Prostate gland (tissue), 2 donors: ENCODE results near the gene ZBTB11. TPM values are rescaled to one million over a fixed set of nuclear protein-coding genes. Genes with fewer than 3 reads are reported as not detected.

ENCODE experiments used
- DNase-seq: peaks from one replicate; pipeline ENCODE4 v3.0.0-alpha.2; 2019; ENCODE audit warnings: low spot score
- H3K27ac ChIP-seq, 2 donors: fragments of 200-600 bp; sonication (generic); 2 replicates each; pipeline ENCODE4 v1.5.1; 2017 to 2019
- H3K27me3 ChIP-seq: fragments of 200-600 bp; sonication (generic); replicated peaks from 2 replicates; pipeline ENCODE4 v1.5.1; 2019; ENCODE audit not compliant: insufficient read depth
- H3K36me3 ChIP-seq, 2 donors: fragments of 200-600 bp; sonication (generic); 1 replicate in 1 of 2; 2 replicates in 1 of 2; pipeline versions ENCODE4 v1.5.1 to v1.8.1; 2017 to 2019
- H3K4me1 ChIP-seq: fragments of 200-600 bp; sonication (generic); replicated peaks from 2 replicates; pipeline ENCODE4 v1.5.1; 2019
- H3K4me3 ChIP-seq, 2 donors: fragments of 200-600 bp; sonication (generic); 2 replicates each; pipeline ENCODE4 v1.5.1; 2017 to 2019
- H3K9me3 ChIP-seq: fragments of 200-600 bp; sonication (generic); 2 replicates; pipeline ENCODE4 v1.5.1; 2017
- CTCF ChIP-seq, 4 experiments: fragments of 200-600 bp in 2 of 4; fragments of 450-650 bp in 2 of 4; sonication (generic) in 2 of 4; IDR thresholded peaks; 1 replicate in 3 of 4; 2 replicates in 1 of 4; pipeline ENCODE4 v1.5.1; 2016 to 2019; ENCODE audit warnings: antibody characterized with exemption in 4 of 4, mild to moderate bottlenecking in 2 of 4, moderate library complexity in 2 of 4
- POLR2A ChIP-seq: fragments of 450-650 bp; IDR thresholded peaks from one replicate; pipeline ENCODE4 v1.6.1; 2016; ENCODE audit warnings: antibody characterized with exemption, mild to moderate bottlenecking
- POLR2AphosphoS5 ChIP-seq: sonication (generic); formaldehyde crosslinking; IDR thresholded peaks from one replicate; pipeline ENCODE4 v1.6.1; 2017; ENCODE audit warnings: antibody characterized with exemption
- WGBS: methylation state at CpG from one replicate; pipeline ENCODE4 v1.1.5; 2018; 5-methylcytosine and 5-hydroxymethylcytosine counted together
- intact Hi-C: fragments of 100-400 bp; cut with DNase I; formaldehyde crosslinking; loops from one replicate; pipeline ENCODE4 v1.14.2; 2022
- total RNA-seq, 2 donors: library from RNA; depleted of rRNA; stranded (reverse); fragments of >200 nt; gene quantifications; one replicate each; pipeline ENCODE4 v1.1.0, GENCODE V29; 2016

The ZBTB11 gene
- total RNA-seq, 2 donors from 2014 or later: 20.5 to 21.2 TPM

GRCh38 chr3:101629219-101629618 is 47.7 kb downstream of the ZBTB11 start:
- Histone ChIP-seq H3K4me3 (no peak overlapping the region), H3K27ac (no peak overlapping the region), H3K36me3 (no peaks in the 10 kb centered on the region), H3K4me1 (no peaks in the 10 kb centered on the region), H3K9me3 (no peaks in the 10 kb centered on the region), H3K27me3 (no peaks in the 10 kb centered on the region)
- DNase-seq: no peak
- intact Hi-C loops: no loop called here
- TF ChIP-seq POLR2AphosphoS5 (no peak), POLR2A (no peak), CTCF (IDR thresholded peaks at IDR 0.05) (no peak)

GRCh38 chr3:101625879-101626278 is 51.1 kb downstream of the ZBTB11 start:
- TF ChIP-seq POLR2A (no peak), CTCF (IDR thresholded peaks at IDR 0.05) (no peak), POLR2AphosphoS5 (no peak)
- Histone ChIP-seq H3K36me3 (no peaks in the 10 kb centered on the region), H3K4me1 (no peaks in the 10 kb centered on the region), H3K27me3 (no peaks in the 10 kb centered on the region), H3K27ac (no peak overlapping the region), H3K9me3 (no peaks in the 10 kb centered on the region), H3K4me3 (no peak overlapping the region)
- 95% methylated on average over 2 of the region's 2 CpGs for WGBS
- DNase-seq: no peak
- intact Hi-C loops: no loop called here

GRCh38 chr3:101624857-101625256 is 52.1 kb downstream of the ZBTB11 start:
- H3K4me1 ChIP-seq: no peaks in the 10 kb centered on the region
- H3K27ac ChIP-seq: no peak overlapping the region
- DNase-seq: no peak
- intact Hi-C loops: no loop called here
- TF ChIP-seq CTCF (IDR thresholded peaks at IDR 0.05): no peak
- no peak for TF ChIP-seq POLR2AphosphoS5
- no peak for TF ChIP-seq POLR2A
- no peaks in the 10 kb centered on the region for H3K36me3 ChIP-seq
- no peaks in the 10 kb centered on the region for H3K27me3 ChIP-seq
- H3K9me3 ChIP-seq: no peaks in the 10 kb centered on the region
- H3K4me3 ChIP-seq: no peak overlapping the region
- 80% methylated on average over 2 of the region's 2 CpGs for WGBS

GRCh38 chr3:101623656-101624055 is 53.3 kb downstream of the ZBTB11 start:
- WGBS: 100% methylated on average over 1 of the region's 1 CpG
- TF ChIP-seq POLR2AphosphoS5 (no peak), POLR2A (no peak), CTCF (IDR thresholded peaks at IDR 0.05) (no peak)

GRCh38 chr3:101619734-101620133 is 57.2 kb downstream of the ZBTB11 start:
- no peaks in the 10 kb centered on the region for H3K36me3 ChIP-seq
- no peak overlapping the region for H3K4me3 ChIP-seq
- DNase-seq: no peak
- no peaks in the 10 kb centered on the region for H3K9me3 ChIP-seq
- WGBS: 89% methylated on average over 3 of the region's 3 CpGs
- intact Hi-C loops: no loop called here
- TF ChIP-seq POLR2AphosphoS5 (no peak), CTCF (IDR thresholded peaks at IDR 0.05) (no peak), POLR2A (no peak)
- H3K27ac ChIP-seq: no peak overlapping the region
- no peaks in the 10 kb centered on the region for H3K27me3 ChIP-seq
- no peaks in the 10 kb centered on the region for H3K4me1 ChIP-seq

More at GRCh38 chr3:101623656-101624055, 53.3 kb downstream of the ZBTB11 start:
- Histone ChIP-seq H3K4me3 (no peak overlapping the region), H3K27me3 (no peaks in the 10 kb centered on the region), H3K9me3 (no peaks in the 10 kb centered on the region), H3K27ac (no peak overlapping the region), H3K36me3 (no peaks in the 10 kb centered on the region), H3K4me1 (no peaks in the 10 kb centered on the region)
- intact Hi-C loops: no loop called here
- no peak for DNase-seq
